ENCODE measurements around the gene ZNF839. TPM values are rescaled to one million over a fixed set of nuclear protein-coding genes. Genes with fewer than 3 reads are reported as not detected.

ZNF839 gene
- total RNA-seq, 1 donor = 7.5 TPM

DNA sequence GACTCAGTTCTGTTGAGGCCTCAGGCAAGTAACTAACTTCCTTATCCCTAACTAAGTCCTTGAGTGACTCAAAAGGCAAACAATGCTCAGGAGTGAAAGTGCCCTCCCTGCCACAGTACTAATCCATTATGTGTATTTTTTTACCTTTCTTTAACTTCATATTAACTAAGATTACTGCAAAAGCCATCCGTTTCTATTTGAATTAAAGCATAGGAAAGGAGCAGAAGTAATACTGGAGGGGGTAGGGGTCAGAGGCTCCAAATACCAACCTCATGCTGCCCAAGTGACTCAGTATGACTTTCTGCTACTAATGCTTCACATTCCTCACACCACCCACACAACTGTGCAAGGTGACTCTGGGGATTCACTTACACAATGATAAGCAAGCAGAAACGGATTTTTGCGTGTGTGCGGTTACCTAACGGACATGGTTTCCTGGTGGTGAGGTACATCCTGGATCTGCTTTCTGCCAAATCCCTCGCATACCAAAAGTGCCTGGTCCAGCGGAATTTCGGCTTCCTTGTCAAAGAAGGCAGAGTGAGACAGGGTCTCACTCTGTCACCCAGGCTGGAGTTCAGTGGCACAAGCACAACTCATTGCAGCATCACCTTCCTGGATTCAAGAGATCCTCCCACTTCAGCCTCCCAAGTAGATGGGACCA, 39.7 kb upstream of the ZNF839 start:
- DNase-seq (ENCODE audit: low read depth) = peak; percentile 99
- H3K4me3 ChIP-seq (ENCODE audit: low read depth, low read length) = no peak overlapping the region
- TF ChIP-seq, protein P1, sequence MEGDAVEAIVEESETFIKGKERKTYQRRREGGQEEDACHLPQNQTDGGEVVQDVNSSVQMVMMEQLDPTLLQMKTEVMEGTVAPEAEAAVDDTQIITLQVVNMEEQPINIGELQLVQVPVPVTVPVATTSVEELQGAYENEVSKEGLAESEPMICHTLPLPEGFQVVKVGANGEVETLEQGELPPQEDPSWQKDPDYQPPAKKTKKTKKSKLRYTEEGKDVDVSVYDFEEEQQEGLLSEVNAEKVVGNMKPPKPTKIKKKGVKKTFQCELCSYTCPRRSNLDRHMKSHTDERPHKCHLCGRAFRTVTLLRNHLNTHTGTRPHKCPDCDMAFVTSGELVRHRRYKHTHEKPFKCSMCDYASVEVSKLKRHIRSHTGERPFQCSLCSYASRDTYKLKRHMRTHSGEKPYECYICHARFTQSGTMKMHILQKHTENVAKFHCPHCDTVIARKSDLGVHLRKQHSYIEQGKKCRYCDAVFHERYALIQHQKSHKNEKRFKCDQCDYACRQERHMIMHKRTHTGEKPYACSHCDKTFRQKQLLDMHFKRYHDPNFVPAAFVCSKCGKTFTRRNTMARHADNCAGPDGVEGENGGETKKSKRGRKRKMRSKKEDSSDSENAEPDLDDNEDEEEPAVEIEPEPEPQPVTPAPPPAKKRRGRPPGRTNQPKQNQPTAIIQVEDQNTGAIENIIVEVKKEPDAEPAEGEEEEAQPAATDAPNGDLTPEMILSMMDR (IDR thresholded peaks at IDR 0.05; ENCODE audit: insufficient read depth, low read length) = no peak

DNA sequence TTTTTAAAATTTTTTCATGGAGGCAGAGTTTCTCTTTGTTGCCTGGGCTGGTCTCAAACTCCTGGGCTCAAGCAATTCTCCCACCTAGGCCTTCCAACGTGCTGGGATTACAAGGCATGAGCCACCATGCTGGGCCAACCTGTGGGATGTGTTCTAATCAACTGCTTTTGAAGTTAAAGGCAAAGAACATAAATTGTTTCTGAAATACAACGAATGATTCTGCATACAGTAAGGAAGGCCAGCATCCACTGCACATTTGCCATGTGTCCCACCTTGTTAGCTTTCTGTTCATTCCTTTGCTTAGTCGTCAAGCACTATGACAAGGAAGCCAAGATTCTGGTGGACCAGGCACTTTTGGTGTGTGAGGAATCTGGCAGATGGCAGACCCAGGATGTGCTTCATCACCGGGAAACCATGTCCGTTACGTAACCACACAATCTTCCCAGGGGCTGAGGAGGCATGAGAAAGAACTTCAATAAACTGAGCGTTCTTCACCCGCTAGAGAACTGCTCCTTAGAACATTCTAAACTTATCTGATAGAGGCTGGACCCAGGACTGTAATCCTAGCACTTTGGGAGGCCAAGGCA, 39.1 kb upstream of the ZNF839 start:
- TF ChIP-seq, protein P1 (IDR thresholded peaks at IDR 0.05; ENCODE audit: insufficient read depth, low read length) = no peak

DNA sequence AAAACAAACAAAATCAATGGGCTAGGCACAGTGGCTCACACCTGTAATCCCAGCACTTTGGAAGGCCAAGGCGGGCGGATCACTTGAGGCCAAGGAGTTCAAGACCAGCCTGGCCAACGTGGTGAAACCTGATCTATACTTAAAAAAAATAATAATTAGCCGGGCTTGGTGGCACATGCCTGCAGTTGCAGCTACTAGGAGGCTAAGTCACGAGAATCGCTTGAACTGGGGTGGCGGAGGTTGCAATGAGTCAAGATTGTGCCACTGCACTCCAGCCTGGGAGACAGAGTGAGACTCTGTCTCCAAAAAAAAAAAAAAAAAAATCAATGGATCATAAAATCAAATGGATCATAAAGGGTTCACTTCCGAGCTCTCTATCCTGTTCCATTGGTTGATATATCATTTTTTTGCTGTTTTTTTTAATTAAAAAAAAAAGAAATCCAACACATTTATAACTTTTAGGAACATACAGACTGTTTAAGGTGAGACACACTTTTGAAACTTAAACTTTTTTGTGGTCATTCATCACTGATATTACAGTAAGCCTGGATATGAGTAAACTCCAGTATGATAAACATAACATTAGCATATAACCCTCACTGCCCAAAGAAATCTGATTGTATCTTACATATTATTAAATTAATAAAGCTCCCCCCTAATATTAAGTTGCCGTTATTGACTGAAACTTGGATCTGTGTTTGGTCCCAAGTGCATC, 36.6 kb upstream of the ZNF839 start:
- no peak for DNase-seq (ENCODE audit: low read depth)
- no peak overlapping the region for H3K4me3 ChIP-seq (ENCODE audit: low read depth, low read length)
- TF ChIP-seq, protein P1 (IDR thresholded peaks at IDR 0.05; ENCODE audit: insufficient read depth, low read length) = no peak

More for the DNA sequence above, 39.1 kb upstream of the ZNF839 start:
- DNase-seq (ENCODE audit: low read depth) = peak; percentile 97
- H3K4me3 ChIP-seq (ENCODE audit: low read depth, low read length) = no peak overlapping the region

DNA sequence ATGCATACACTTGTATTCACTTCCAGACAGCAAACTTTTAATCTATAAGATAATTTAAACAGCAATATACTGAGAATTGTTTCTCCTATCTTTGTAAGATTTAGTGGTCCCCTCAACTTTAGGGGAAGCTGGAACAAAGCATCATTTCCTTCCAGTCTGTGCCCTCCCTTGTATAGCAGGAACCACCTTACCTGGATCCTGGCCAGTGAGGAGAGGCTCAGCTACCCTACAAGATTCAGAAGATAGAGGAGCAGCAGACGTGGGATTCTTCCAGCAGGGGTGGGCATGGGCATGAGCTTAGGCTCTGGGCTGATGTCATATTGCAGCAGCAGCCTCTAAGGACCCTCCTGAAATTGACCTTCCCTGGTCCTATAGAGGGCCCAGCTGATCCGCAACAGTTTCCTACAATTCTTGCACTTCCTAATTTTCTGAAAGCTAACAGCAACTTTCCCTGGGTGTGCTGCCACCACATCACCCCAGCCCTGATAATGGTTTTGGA, 35.9 kb upstream of the ZNF839 start:
- no peak for DNase-seq (ENCODE audit: low read depth)
- H3K4me3 ChIP-seq (ENCODE audit: low read depth, low read length) = no peak overlapping the region
- TF ChIP-seq, protein P1 (IDR thresholded peaks at IDR 0.05; ENCODE audit: insufficient read depth, low read length) = no peak

DNA sequence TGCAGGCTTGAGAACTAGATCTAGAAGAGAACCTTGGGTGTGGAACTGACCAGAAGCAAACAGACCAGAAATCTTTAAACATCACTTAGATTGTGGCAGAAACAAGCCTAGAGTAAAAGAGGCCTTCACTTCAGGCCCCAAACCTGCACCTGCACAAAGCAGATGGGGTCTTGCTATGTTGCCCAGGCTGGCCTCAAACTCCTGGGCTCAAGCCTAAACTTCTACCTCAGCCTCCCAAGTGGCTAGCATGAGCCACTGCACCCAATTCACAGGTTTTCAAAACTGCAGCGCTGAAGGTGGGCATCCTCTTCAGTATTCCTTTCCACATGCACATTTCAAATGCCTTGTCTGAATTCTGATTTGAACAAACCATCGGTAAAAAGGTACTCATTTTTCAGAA, 34.4 kb upstream of the ZNF839 start:
- H3K4me3 ChIP-seq (ENCODE audit: low read depth, low read length) = no peak overlapping the region
- TF ChIP-seq, protein P1 (IDR thresholded peaks at IDR 0.05; ENCODE audit: insufficient read depth, low read length) = no peak
- DNase-seq (ENCODE audit: low read depth) = no peak

DNA sequence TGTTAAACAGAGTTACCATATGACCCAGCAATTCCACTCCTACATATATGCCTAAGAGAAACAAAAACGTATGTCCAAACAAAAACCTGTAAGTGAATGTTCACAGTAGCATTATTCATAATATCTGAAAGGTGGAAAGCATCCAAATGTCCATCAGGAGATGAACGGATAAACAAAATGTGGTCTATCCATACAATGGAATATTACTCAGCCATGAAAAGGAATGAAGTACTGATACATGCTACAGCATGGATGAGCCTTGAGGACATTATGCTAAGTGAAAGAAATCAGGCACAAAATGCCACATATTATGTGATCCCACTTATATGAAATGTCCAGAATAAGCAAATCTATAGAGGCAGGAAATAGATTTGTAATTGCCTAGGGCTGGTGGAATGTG, 31.4 kb upstream of the ZNF839 start:
- H3K4me3 ChIP-seq (ENCODE audit: low read depth, low read length) = no peak overlapping the region
- TF ChIP-seq, protein P1 (IDR thresholded peaks at IDR 0.05; ENCODE audit: insufficient read depth, low read length) = no peak
- no peak for DNase-seq (ENCODE audit: low read depth)
